ENCODE results near the gene GMPS.

The GMPS gene

GRCh38 chr3:155970398-155970797 lies 99.9 kb downstream of the GMPS start:
- H3K9me2 ChIP-seq (replicated peaks; ENCODE audit: low read depth, low read length) = no peaks in the 10 kb centered on the region
- no peak overlapping the region for H3K4me2 ChIP-seq (ENCODE audit: low read depth, low read length, poor library complexity, severe bottlenecking)
- TF ChIP-seq CTCF (conservative IDR thresholded peaks at IDR 0.05; ENCODE audit: low read length) (no peak), EZH2phosphoT487 (IDR thresholded peaks at IDR 0.05; ENCODE audit: borderline replicate concordance) (no peak)
- no peaks in the 10 kb centered on the region for H3K36me3 ChIP-seq (ENCODE audit: insufficient read depth, low read length)
- no peak overlapping the region for H3K9ac ChIP-seq (ENCODE audit: low read depth, low read length, poor library complexity, severe bottlenecking)
- H3K4me1 ChIP-seq (ENCODE audit: insufficient read depth, low read length, poor library complexity, severe bottlenecking) = no peaks in the 10 kb centered on the region
- no peak overlapping the region for H3K4me3 ChIP-seq (ENCODE audit: low read length, poor library complexity, severe bottlenecking)
- H3K9me3 ChIP-seq (ENCODE audit: insufficient read depth, low read depth, low read length) = no peaks in the 10 kb centered on the region
- no peaks in the 10 kb centered on the region for H4K20me1 ChIP-seq (ENCODE audit: insufficient read depth, low read length, poor library complexity, severe bottlenecking)
- H3K79me2 ChIP-seq (ENCODE audit: insufficient read depth, low read length) = no peaks in the 10 kb centered on the region
- H3K27me3 ChIP-seq (ENCODE audit: insufficient read depth, low read length, poor library complexity, severe bottlenecking) = no peaks in the 10 kb centered on the region
- H2AFZ ChIP-seq (ENCODE audit: low read length) = peak overlapping the region; percentile 47
- H3F3A ChIP-seq (ENCODE audit: low read depth) = no peaks in the 10 kb centered on the region

GRCh38 chr3:155972885-155973584 lies 102.6 kb downstream of the GMPS start:
- no peaks in the 10 kb centered on the region for H3K36me3 ChIP-seq (ENCODE audit: insufficient read depth, low read length)
- no peak overlapping the region for H2AFZ ChIP-seq (ENCODE audit: low read length)
- H3K79me2 ChIP-seq (ENCODE audit: insufficient read depth, low read length) = no peaks in the 10 kb centered on the region
- no peak overlapping the region for H3K4me3 ChIP-seq (ENCODE audit: low read length, poor library complexity, severe bottlenecking)
- H4K20me1 ChIP-seq (ENCODE audit: insufficient read depth, low read length, poor library complexity, severe bottlenecking) = no peaks in the 10 kb centered on the region
- H3K9me2 ChIP-seq (replicated peaks; ENCODE audit: low read depth, low read length) = no peaks in the 10 kb centered on the region
- H3K4me2 ChIP-seq (ENCODE audit: low read depth, low read length, poor library complexity, severe bottlenecking) = no peak overlapping the region
- no peaks in the 10 kb centered on the region for H3K9me3 ChIP-seq (ENCODE audit: insufficient read depth, low read depth, low read length)
- no peaks in the 10 kb centered on the region for H3F3A ChIP-seq (ENCODE audit: low read depth)
- H3K27me3 ChIP-seq (ENCODE audit: insufficient read depth, low read length, poor library complexity, severe bottlenecking) = no peaks in the 10 kb centered on the region
- TF ChIP-seq EZH2phosphoT487 (IDR thresholded peaks at IDR 0.05; ENCODE audit: borderline replicate concordance) (no peak), CTCF (conservative IDR thresholded peaks at IDR 0.05; ENCODE audit: low read length) (no peak)
- H3K4me1 ChIP-seq (ENCODE audit: insufficient read depth, low read length, poor library complexity, severe bottlenecking) = no peaks in the 10 kb centered on the region
- H3K9ac ChIP-seq (ENCODE audit: low read depth, low read length, poor library complexity, severe bottlenecking) = no peak overlapping the region

GRCh38 chr3:155978324-155978723 lies 107.9 kb downstream of the GMPS start:
- Histone ChIP-seq H2AFZ (ENCODE audit: low read length) (no peak overlapping the region), H3K4me3 (ENCODE audit: low read length, poor library complexity, severe bottlenecking) (no peak overlapping the region), H3K36me3 (ENCODE audit: insufficient read depth, low read length) (no peaks in the 10 kb centered on the region), H4K20me1 (ENCODE audit: insufficient read depth, low read length, poor library complexity, severe bottlenecking) (no peaks in the 10 kb centered on the region), H3K9ac (ENCODE audit: low read depth, low read length, poor library complexity, severe bottlenecking) (no peak overlapping the region), H3K9me3 (ENCODE audit: insufficient read depth, low read depth, low read length) (no peaks in the 10 kb centered on the region), H3K4me1 (ENCODE audit: insufficient read depth, low read length, poor library complexity, severe bottlenecking) (no peaks in the 10 kb centered on the region), H3K4me2 (ENCODE audit: low read depth, low read length, poor library complexity, severe bottlenecking) (no peak overlapping the region), H3F3A (ENCODE audit: low read depth) (no peaks in the 10 kb centered on the region), H3K9me2 (replicated peaks; ENCODE audit: low read depth, low read length) (no peaks in the 10 kb centered on the region), H3K27me3 (ENCODE audit: insufficient read depth, low read length, poor library complexity, severe bottlenecking) (no peaks in the 10 kb centered on the region), H3K79me2 (ENCODE audit: insufficient read depth, low read length) (no peaks in the 10 kb centered on the region)
- TF ChIP-seq CTCF (conservative IDR thresholded peaks at IDR 0.05; ENCODE audit: low read length) = peak; percentile 41; the same call in 1 of the 2 replicates
- TF ChIP-seq EZH2phosphoT487 (IDR thresholded peaks at IDR 0.05; ENCODE audit: borderline replicate concordance) = no peak

Data from Loucy (cell line).